GM12878 (cell line): ENCODE data around the gene SEC24C. TPM values are rescaled to one million over a fixed set of nuclear protein-coding genes. Genes with fewer than 3 reads are reported as not detected.

Experiments used
- ATAC-seq: fragments of 200-7000 bp; cut with Tn5 transposase; 3 replicates; pipeline ENCODE4 v1.9.1; 2020; ENCODE audit warnings: mild to moderate bottlenecking, moderate library complexity
- BruUV-seq: library from RNA; stranded (reverse); fragments of 400-500 nt; replicated peaks from 2 replicates; lab custom pipeline; 2021; lab: Mats Ljungman, UMichigan
- CTCF ChIA-PET: fragments of 300-600 bp; sonication (Branson Sonifier 250); formaldehyde crosslinking; extraction: SDS; loops from one replicate; lab custom pipeline; 2021; ENCODE audit warnings: inconsistent platforms; lab: Yijun Ruan, JAX
- POLR2A ChIA-PET: fragments of 350-600 bp; formaldehyde crosslinking; extraction: SDS; loops from one replicate; lab custom pipeline; 2021; ENCODE audit warnings: inconsistent platforms; lab: Charles Lee
- RAD21 ChIA-PET: fragments of 300-600 bp; sonication (Branson Sonifier 250); formaldehyde crosslinking; loops from one replicate; lab custom pipeline; 2023; ENCODE audit warnings: antibody characterized with exemption; ENCODE audit not compliant: unreplicated experiment; lab: Charles Lee
- SMC1A ChIA-PET: fragments of 300-600 bp; sonication (Branson Sonifier 250); formaldehyde crosslinking; loops from one replicate; lab custom pipeline; 2023; ENCODE audit not compliant: unreplicated experiment, uncharacterized antibody; lab: Charles Lee
- DNase-seq: peaks from one replicate; pipeline ENCODE4 v3.0.0-alpha.2; 2011; ENCODE audit warnings: low read depth, low spot score
- FAIRE-seq: peaks from 3 replicates; lab custom pipeline; 2011; peaks lifted over from hg19 to GRCh38; lab: Jason Lieb, UNC
- H2AFZ ChIP-seq: 2 replicates; pipeline ENCODE4 v1.6.0; 2011; ENCODE audit warnings: low read depth, low read length, control low read depth; ENCODE audit not compliant: control insufficient read depth
- H3K27ac ChIP-seq: 2 replicates; pipeline ENCODE4 v1.5.1; 2011; ENCODE audit warnings: control low read depth; ENCODE audit not compliant: control insufficient read depth, insufficient read depth
- H3K27me3 ChIP-seq, 2 experiments: replicated peaks in 1 of 2; 2 replicates each; pipeline versions ENCODE4 v1.6.0 to v1.6.1; 2011; ENCODE audit warnings: low read length in 1 of 2; ENCODE audit not compliant: control insufficient read depth in 2 of 2, insufficient read depth in 2 of 2
- H3K36me3 ChIP-seq, 2 experiments: 2 replicates each; pipeline ENCODE4 v1.5.1; 2011; ENCODE audit warnings: low read length in 1 of 2; ENCODE audit not compliant: control insufficient read depth in 2 of 2, insufficient read depth in 2 of 2
- H3K4me1 ChIP-seq: 2 replicates; pipeline ENCODE4 v1.6.1; 2011; ENCODE audit warnings: mild to moderate bottlenecking, low read length, moderate library complexity, mixed read lengths; ENCODE audit not compliant: control insufficient read depth, insufficient read depth
- H3K4me2 ChIP-seq: 2 replicates; pipeline ENCODE4 v1.6.0; 2011; ENCODE audit warnings: control low read depth; ENCODE audit not compliant: control insufficient read depth, insufficient read depth
- H3K4me3 ChIP-seq: fragments of 200-600 bp; sonication (generic); 2 replicates; pipeline ENCODE4 v1.5.1; 2016
- H3K79me2 ChIP-seq: 2 replicates; pipeline ENCODE4 v1.6.0; 2011; ENCODE audit warnings: low read length; ENCODE audit not compliant: control insufficient read depth, insufficient read depth
- H3K9ac ChIP-seq: 2 replicates; pipeline ENCODE4 v1.8.0; 2011; ENCODE audit warnings: low read length, control low read depth, mixed read lengths; ENCODE audit not compliant: control insufficient read depth, insufficient read depth
- H3K9me3 ChIP-seq: replicated peaks from 3 replicates; pipeline ENCODE4 v1.5.1; 2011; ENCODE audit warnings: mild to moderate bottlenecking, low read length; ENCODE audit not compliant: control insufficient read depth, insufficient read depth
- H4K20me1 ChIP-seq: 2 replicates; pipeline ENCODE4 v1.6.0; 2011; ENCODE audit not compliant: control insufficient read depth, insufficient read depth
- BACH1 ChIP-seq: fragments of 450-650 bp; IDR thresholded peaks from 2 replicates; pipeline ENCODE4 v1.6.1; 2017; ENCODE audit warnings: mild to moderate bottlenecking, borderline replicate concordance
- IKZF2 ChIP-seq, 2 experiments: fragments of 450-650 bp; IDR thresholded peaks; 2 replicates each; pipeline ENCODE4 v1.6.1; 2017; ENCODE audit warnings: mild to moderate bottlenecking in 2 of 2, moderate library complexity in 2 of 2
- MYC ChIP-seq: IDR thresholded peaks from 2 replicates; pipeline ENCODE4 v1.6.1; 2011; ENCODE audit warnings: mild to moderate bottlenecking, low read length, moderate library complexity, inconsistent platforms; ENCODE audit not compliant: insufficient read depth, insufficient replicate concordance, insufficient read length, severe bottlenecking
- NKRF ChIP-seq: fragments of 450-650 bp; conservative IDR thresholded peaks from 2 replicates; pipeline ENCODE4 v1.6.1; 2017; ENCODE audit warnings: mild to moderate bottlenecking, moderate library complexity
- POU2F2 ChIP-seq: IDR thresholded peaks from 3 replicates; pipeline ENCODE4 v1.6.1; 2011; ENCODE audit warnings: low read depth, mild to moderate bottlenecking, low read length, borderline replicate concordance
- WGBS: methylation state at CpG from one replicate; pipeline ENCODE4 v1.1.6; 2016; ENCODE audit warnings: low lambda C conversion rate; ENCODE audit not compliant: insufficient replicate concordance, insufficient coverage; ENCODE audit errors: missing lambda C conversion rate; 5-methylcytosine and 5-hydroxymethylcytosine counted together
- in situ Hi-C: fragments of 300-500 bp; cut with MboI; formaldehyde crosslinking; loops from 9 replicates; pipeline ENCODE4 v1.14.3; 2018; ENCODE audit warnings: mixed read lengths
- intact Hi-C: fragments of 100-400 bp; cut with micrococcal nuclease; formaldehyde crosslinking; loops from one replicate; pipeline ENCODE4 v1.14.2; 2022; ENCODE audit not compliant: unreplicated experiment
- polyA plus RNA-seq, 11 experiments: library from polyadenylated mRNA; depleted of rRNA in 4 of 11; unstranded in 6 of 11; stranded (reverse) in 5 of 11; fragments of >200 nt; fragmentation: Nextera tagmentation in 4 of 11; fragmentation: Illumina TruSeq in 1 of 11; extraction: Ambion mirVana in 4 of 11; extraction: Trizol in 1 of 11; gene quantifications; 1 replicate in 1 of 11; 2 replicates in 10 of 11; pipeline versions ENCODE4 v1.2.1 to v1.2.3, GENCODE V29; 2011 to 2016; ENCODE audit warnings: inconsistent platforms in 2 of 11, missing spikeins in 2 of 11, low read depth in 1 of 11
- total RNA-seq, 4 experiments: library from RNA; depleted of rRNA in 3 of 4; stranded (reverse); fragments of >200 nt in 3 of 4; fragmentation: Illumina TruSeq in 1 of 4; extraction: Trizol in 1 of 4; gene quantifications; 2 replicates each; pipeline versions ENCODE4 v1.2.1 to v1.2.3, GENCODE V29; 2013 to 2021

Gene SEC24C
- total and polyA plus RNA-seq, 10 of the 15 experiments (the other 5 are each of a cell fraction or from before 2014, with no cell fraction given), result 12.7 to 117 (median 73.8) TPM

GRCh38 chr10:73744664-73744975, 448 bp downstream of the SEC24C start:
- DNase-seq (no peak), FAIRE-seq (no peak), ATAC-seq (peak; percentile 60)
- SMC1A ChIA-PET, result interaction anchor here (0.8 to 4.1 kb wide), 12 partner anchors 9 to 95 kb away, joined by 3 to 35 read pairs (median 7); partner anchors contain the start of gene CHCHD1
- Histone ChIP-seq H3K4me1 (peaks cover 11% of the 10 kb centered on the region), H3K27me3 (no peaks in the 10 kb centered on the region), H3K4me2 (peak overlapping the region; percentile 85), H4K20me1 (no peaks in the 10 kb centered on the region), H3K4me3 (peak overlapping the region; percentile 95), H2AFZ (peak overlapping the region; percentile 68), H3K9ac (peak overlapping the region; percentile 96), H3K79me2 (peaks cover 56% of the 10 kb centered on the region), H3K27ac (peak overlapping the region; percentile 97), H3K36me3 (peaks cover under 1 to 2% of the 10 kb centered on the region in 2 experiments; a peak in 2 of 4 replicates), H3K9me3 (no peaks in the 10 kb centered on the region)
- WGBS, result 0% methylated on average over 10 of the region's 10 CpGs
- TF ChIP-seq POU2F2 (0 out of 3 replicates have a peak, but pooled peaks have one; percentile 10), IKZF2 (IDR thresholded peaks at IDR 0.05) (0 out of 4 replicates have a peak, but pooled peaks of 1 of the 2 experiments have one; percentile 20), NKRF (0 out of 2 replicates have a peak, but pooled peaks have one; percentile 55), MYC (no peak), BACH1 (0 out of 2 replicates have a peak, but pooled peaks have one; percentile 7)
- intact Hi-C loops (loop anchor here (1.0 to 2.0 kb wide), 3 partner anchors 14 to 36 kb away; no protein-coding TSS in a partner anchor), in situ Hi-C loops (no loop called here)
- CTCF ChIA-PET, result interaction anchor here (1.0 to 2.7 kb wide), 5 partner anchors 14 to 214 kb away, joined by 3 to 20 read pairs (median 4); no protein-coding TSS in a partner anchor
- POLR2A ChIA-PET, result interaction anchor here (0.5 to 3.7 kb wide), 9 partner anchors 10 to 134 kb away, joined by 5 to 38 read pairs (median 15); partner anchors contain the start of gene CHCHD1
- RAD21 ChIA-PET, result interaction anchor here (0.6 to 5.3 kb wide), 13 partner anchors 11 to 195 kb away, joined by 3 to 52 read pairs (median 5); partner anchors contain the start of gene CHCHD1
- TSS peak; percentile 87 for BruUV-seq
